ENCODE results near the gene DCP1A.

DNA sequence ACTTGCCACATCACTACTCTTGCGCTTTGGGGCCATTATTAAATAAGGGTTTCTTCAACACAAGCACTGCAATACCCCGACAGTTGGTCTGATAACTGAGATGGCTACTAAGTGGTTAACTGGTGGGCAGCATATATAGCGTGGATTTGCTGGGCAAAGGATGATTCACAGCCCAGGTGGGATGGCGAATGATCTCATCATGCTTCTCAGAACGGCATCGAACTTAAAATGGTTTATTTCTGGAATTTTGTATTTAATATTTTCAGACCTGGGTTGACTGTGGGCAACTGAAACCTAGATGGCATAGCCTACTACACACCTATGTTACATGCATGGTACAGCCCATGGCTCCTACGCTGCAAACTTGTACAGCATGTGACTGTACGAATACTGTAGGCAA lies 64.8 kb downstream of the DCP1A start:
- TF ChIP-seq EZH2phosphoT487 (IDR thresholded peaks at IDR 0.05; ENCODE audit: low read depth): no peak
- TF ChIP-seq, protein P1, sequence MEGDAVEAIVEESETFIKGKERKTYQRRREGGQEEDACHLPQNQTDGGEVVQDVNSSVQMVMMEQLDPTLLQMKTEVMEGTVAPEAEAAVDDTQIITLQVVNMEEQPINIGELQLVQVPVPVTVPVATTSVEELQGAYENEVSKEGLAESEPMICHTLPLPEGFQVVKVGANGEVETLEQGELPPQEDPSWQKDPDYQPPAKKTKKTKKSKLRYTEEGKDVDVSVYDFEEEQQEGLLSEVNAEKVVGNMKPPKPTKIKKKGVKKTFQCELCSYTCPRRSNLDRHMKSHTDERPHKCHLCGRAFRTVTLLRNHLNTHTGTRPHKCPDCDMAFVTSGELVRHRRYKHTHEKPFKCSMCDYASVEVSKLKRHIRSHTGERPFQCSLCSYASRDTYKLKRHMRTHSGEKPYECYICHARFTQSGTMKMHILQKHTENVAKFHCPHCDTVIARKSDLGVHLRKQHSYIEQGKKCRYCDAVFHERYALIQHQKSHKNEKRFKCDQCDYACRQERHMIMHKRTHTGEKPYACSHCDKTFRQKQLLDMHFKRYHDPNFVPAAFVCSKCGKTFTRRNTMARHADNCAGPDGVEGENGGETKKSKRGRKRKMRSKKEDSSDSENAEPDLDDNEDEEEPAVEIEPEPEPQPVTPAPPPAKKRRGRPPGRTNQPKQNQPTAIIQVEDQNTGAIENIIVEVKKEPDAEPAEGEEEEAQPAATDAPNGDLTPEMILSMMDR (IDR thresholded peaks at IDR 0.05; ENCODE audit: low read depth, low read length): no peak
